Measurements from ENCODE around the gene ARHGAP25.

Gene ARHGAP25

DNA sequence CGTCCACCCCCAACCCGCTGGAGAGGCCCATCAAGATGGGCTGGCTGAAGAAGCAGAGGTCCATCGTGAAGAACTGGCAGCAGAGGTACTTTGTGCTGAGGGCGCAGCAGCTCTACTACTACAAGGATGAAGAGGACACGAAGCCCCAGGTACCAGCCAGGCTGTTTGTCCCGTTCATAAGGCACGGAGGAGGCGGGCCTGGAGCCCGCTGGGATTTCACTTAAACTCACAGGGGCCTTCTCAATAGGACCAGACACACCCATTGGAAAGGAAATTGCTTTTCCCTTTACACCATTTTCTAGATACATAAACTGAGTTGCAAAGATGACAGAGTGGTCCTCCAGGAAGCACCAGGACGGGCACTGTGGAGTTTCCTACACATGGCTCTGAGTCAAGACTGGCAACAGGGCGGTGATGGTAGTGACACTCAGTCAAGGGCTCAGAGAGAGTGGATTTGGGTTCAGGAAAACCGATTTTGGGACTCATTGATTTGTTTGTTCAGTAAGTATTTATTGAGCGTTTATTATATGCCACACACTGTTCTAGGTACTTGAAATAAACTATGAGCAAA, 40.7 kb downstream of the ARHGAP25 start:
- Histone ChIP-seq H3K9ac (ENCODE audit: low read length) (peak overlapping the region; percentile 88), H2AFZ (ENCODE audit: low read depth, low read length, severe bottlenecking) (no peak overlapping the region), H3K4me2 (ENCODE audit: low read depth, low read length, poor library complexity, severe bottlenecking) (peak overlapping the region; percentile 93), H3K4me3 (ENCODE audit: insufficient read depth, low read length, poor library complexity, severe bottlenecking) (peak overlapping the region; percentile 68), H3K9me3 (ENCODE audit: insufficient read depth, low read length) (no peaks in the 10 kb centered on the region), H3K9me2 (replicated peaks; ENCODE audit: insufficient read depth, low read length) (no peaks in the 10 kb centered on the region), H3K27ac (ENCODE audit: low read depth, low read length) (peak overlapping the region; percentile 99), H3K36me3 (ENCODE audit: low read length) (peaks cover 22% of the 10 kb centered on the region), H3K79me2 (ENCODE audit: insufficient read depth, low read length) (peaks cover 63% of the 10 kb centered on the region), H3K27me3 (ENCODE audit: low read length) (no peaks in the 10 kb centered on the region), H4K20me1 (ENCODE audit: low read depth, low read length) (no peaks in the 10 kb centered on the region), H3F3A (ENCODE audit: insufficient read depth) (peaks cover 41% of the 10 kb centered on the region)
- TF ChIP-seq, protein P1, sequence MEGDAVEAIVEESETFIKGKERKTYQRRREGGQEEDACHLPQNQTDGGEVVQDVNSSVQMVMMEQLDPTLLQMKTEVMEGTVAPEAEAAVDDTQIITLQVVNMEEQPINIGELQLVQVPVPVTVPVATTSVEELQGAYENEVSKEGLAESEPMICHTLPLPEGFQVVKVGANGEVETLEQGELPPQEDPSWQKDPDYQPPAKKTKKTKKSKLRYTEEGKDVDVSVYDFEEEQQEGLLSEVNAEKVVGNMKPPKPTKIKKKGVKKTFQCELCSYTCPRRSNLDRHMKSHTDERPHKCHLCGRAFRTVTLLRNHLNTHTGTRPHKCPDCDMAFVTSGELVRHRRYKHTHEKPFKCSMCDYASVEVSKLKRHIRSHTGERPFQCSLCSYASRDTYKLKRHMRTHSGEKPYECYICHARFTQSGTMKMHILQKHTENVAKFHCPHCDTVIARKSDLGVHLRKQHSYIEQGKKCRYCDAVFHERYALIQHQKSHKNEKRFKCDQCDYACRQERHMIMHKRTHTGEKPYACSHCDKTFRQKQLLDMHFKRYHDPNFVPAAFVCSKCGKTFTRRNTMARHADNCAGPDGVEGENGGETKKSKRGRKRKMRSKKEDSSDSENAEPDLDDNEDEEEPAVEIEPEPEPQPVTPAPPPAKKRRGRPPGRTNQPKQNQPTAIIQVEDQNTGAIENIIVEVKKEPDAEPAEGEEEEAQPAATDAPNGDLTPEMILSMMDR (IDR thresholded peaks at IDR 0.05; ENCODE audit: insufficient read depth, low read length, poor library complexity, severe bottlenecking) = no peak
- TF ChIP-seq EZH2phosphoT487 (conservative IDR thresholded peaks at IDR 0.05; ENCODE audit: low read length) = no peak

DNA sequence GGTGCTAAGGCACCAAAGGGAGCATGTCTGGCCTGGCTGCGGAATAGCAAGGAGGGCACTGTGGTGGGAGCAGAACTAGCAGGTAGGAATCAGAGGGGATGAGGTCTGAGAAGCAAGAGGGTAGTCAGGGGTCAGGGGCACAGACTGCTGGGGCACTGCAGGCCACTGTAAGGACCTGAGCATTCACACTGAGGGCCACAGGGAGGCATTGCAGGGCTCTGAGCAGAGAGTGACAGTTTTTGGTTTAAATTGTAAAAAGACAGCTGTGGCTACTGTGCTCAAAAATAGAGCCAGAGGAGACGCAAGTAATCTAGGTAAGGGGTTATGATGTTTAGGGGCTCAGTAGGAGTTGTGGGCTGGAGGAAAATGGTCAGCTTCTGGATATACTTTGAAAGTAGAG, 41.5 kb downstream of the ARHGAP25 start:
- peak overlapping the region; percentile 93 for H3K4me2 ChIP-seq (ENCODE audit: low read depth, low read length, poor library complexity, severe bottlenecking)
- no peaks in the 10 kb centered on the region for H3K9me2 ChIP-seq (replicated peaks; ENCODE audit: insufficient read depth, low read length)
- peaks cover 27% of the 10 kb centered on the region for H3K36me3 ChIP-seq (ENCODE audit: low read length)
- H3K27ac ChIP-seq (ENCODE audit: low read depth, low read length) = peak overlapping the region; percentile 99
- H3K9me3 ChIP-seq (ENCODE audit: insufficient read depth, low read length) = no peaks in the 10 kb centered on the region
- no peak overlapping the region for H2AFZ ChIP-seq (ENCODE audit: low read depth, low read length, severe bottlenecking)
- peak overlapping the region; percentile 68 for H3K4me3 ChIP-seq (ENCODE audit: insufficient read depth, low read length, poor library complexity, severe bottlenecking)
- peak overlapping the region; percentile 88 for H3K9ac ChIP-seq (ENCODE audit: low read length)
- H3F3A ChIP-seq (ENCODE audit: insufficient read depth) = peaks cover 34% of the 10 kb centered on the region
- H4K20me1 ChIP-seq (ENCODE audit: low read depth, low read length) = no peaks in the 10 kb centered on the region
- peaks cover 67% of the 10 kb centered on the region for H3K79me2 ChIP-seq (ENCODE audit: insufficient read depth, low read length)
- no peak for TF ChIP-seq EZH2phosphoT487 (conservative IDR thresholded peaks at IDR 0.05; ENCODE audit: low read length)
- TF ChIP-seq, protein P1 (IDR thresholded peaks at IDR 0.05; ENCODE audit: insufficient read depth, low read length, poor library complexity, severe bottlenecking) = peak; percentile 51
- H3K27me3 ChIP-seq (ENCODE audit: low read length) = no peaks in the 10 kb centered on the region

DNA sequence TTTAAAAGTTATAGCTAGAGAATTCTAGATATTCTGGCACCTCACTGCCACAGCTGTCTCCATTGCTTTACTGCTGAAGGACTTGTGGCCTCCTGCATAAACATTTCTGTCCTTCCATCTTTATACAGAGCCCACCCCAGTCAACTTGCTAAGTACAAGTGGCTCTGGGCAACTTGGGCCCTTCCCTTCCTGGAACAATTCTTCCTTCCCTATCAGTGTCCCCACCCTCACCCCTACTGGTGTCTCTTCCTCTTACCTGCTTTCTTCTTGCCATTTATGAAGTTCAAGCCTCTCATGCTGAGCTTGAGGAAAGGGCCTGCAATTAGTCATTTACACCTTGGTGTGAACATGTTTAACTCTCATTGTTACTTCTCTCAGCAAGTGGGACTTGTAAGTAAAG, 45.0 kb downstream of the ARHGAP25 start:
- peaks cover 58% of the 10 kb centered on the region for H3K36me3 ChIP-seq (ENCODE audit: low read length)
- H4K20me1 ChIP-seq (ENCODE audit: low read depth, low read length) = no peaks in the 10 kb centered on the region
- H3K4me2 ChIP-seq (ENCODE audit: low read depth, low read length, poor library complexity, severe bottlenecking) = peak overlapping the region; percentile 93
- H3K4me3 ChIP-seq (ENCODE audit: insufficient read depth, low read length, poor library complexity, severe bottlenecking) = no peak overlapping the region
- H3F3A ChIP-seq (ENCODE audit: insufficient read depth) = no peaks in the 10 kb centered on the region; the same call in none of the 2 replicates
- peak overlapping the region; percentile 17 for H3K27ac ChIP-seq (ENCODE audit: low read depth, low read length)
- no peaks in the 10 kb centered on the region for H3K9me2 ChIP-seq (replicated peaks; ENCODE audit: insufficient read depth, low read length)
- no peak overlapping the region for H2AFZ ChIP-seq (ENCODE audit: low read depth, low read length, severe bottlenecking)
- H3K9ac ChIP-seq (ENCODE audit: low read length) = no peak overlapping the region
- H3K79me2 ChIP-seq (ENCODE audit: insufficient read depth, low read length) = peaks cover 65% of the 10 kb centered on the region
- no peaks in the 10 kb centered on the region for H3K9me3 ChIP-seq (ENCODE audit: insufficient read depth, low read length)
- H3K27me3 ChIP-seq (ENCODE audit: low read length) = no peaks in the 10 kb centered on the region
- TF ChIP-seq, protein P1 (IDR thresholded peaks at IDR 0.05; ENCODE audit: insufficient read depth, low read length, poor library complexity, severe bottlenecking) = no peak
- TF ChIP-seq EZH2phosphoT487 (conservative IDR thresholded peaks at IDR 0.05; ENCODE audit: low read length) = no peak

Measured in SU-DHL-6 (cell line).